Upper lobe of right lung (tissue), 1 donor: Measurements from ENCODE around the gene GATA5. TPM values are rescaled to one million over a fixed set of nuclear protein-coding genes. Genes with fewer than 3 reads are reported as not detected.

ENCODE experiments used
- ATAC-seq: fragments of 200-7000 bp; cut with Tn5 transposase; one replicate; pipeline ENCODE4 v1.9.1; 2020; ENCODE audit warnings: mild to moderate bottlenecking, moderate library complexity
- DNase-seq: peaks from one replicate; pipeline ENCODE4 v3.0.0-alpha.2; 2020
- H3K27ac ChIP-seq: fragments of 200-600 bp; one replicate; pipeline ENCODE4 v1.8.0; 2022
- H3K27me3 ChIP-seq: fragments of 200-600 bp; one replicate; pipeline ENCODE4 v1.8.0; 2022; ENCODE audit warnings: mild to moderate bottlenecking
- H3K36me3 ChIP-seq: fragments of 200-600 bp; one replicate; pipeline ENCODE4 v1.8.0; 2022
- H3K4me1 ChIP-seq: fragments of 200-600 bp; one replicate; pipeline ENCODE4 v1.8.0; 2022
- H3K4me3 ChIP-seq: fragments of 200-600 bp; one replicate; pipeline ENCODE4 v1.8.0; 2022; ENCODE audit warnings: mild to moderate bottlenecking
- H3K9me3 ChIP-seq: fragments of 200-600 bp; one replicate; pipeline ENCODE4 v1.8.0; 2022
- intact Hi-C: fragments of 100-400 bp; cut with DNase I; formaldehyde crosslinking; loops from one replicate; pipeline ENCODE4 v1.11.0; 2022
- total RNA-seq: library from RNA; stranded (reverse); fragmentation: NEBNext Ultra II Directional; extraction: Animal tissue kit (Norgen Biotek cat#: 25700); gene quantifications from one replicate; pipeline ENCODE4 v1.2.1, GENCODE V29; 2021
- TF ChIP-seq, protein P1 (sequence below): fragments of 200-600 bp; IDR thresholded peaks from one replicate; pipeline ENCODE4 v1.8.0; 2022; ENCODE audit warnings: antibody characterized with exemption
- donor health status: DM: no; HTN: yes; CAD: no; lungs with severe emphysema.

Gene GATA5
- total RNA-seq, 1 donor from 2014 or later = 2.5 TPM

- Histone ChIP-seq H3K27me3 (peaks cover 36% of the 10 kb centered on the region), H3K4me1 (peaks cover 5% of the 10 kb centered on the region), H3K36me3 (no peaks in the 10 kb centered on the region), H3K27ac (no peak overlapping the region), H3K4me3 (no peak overlapping the region), H3K9me3 (no peaks in the 10 kb centered on the region)
- intact Hi-C loops = no loop called here
- TF ChIP-seq, protein P1, sequence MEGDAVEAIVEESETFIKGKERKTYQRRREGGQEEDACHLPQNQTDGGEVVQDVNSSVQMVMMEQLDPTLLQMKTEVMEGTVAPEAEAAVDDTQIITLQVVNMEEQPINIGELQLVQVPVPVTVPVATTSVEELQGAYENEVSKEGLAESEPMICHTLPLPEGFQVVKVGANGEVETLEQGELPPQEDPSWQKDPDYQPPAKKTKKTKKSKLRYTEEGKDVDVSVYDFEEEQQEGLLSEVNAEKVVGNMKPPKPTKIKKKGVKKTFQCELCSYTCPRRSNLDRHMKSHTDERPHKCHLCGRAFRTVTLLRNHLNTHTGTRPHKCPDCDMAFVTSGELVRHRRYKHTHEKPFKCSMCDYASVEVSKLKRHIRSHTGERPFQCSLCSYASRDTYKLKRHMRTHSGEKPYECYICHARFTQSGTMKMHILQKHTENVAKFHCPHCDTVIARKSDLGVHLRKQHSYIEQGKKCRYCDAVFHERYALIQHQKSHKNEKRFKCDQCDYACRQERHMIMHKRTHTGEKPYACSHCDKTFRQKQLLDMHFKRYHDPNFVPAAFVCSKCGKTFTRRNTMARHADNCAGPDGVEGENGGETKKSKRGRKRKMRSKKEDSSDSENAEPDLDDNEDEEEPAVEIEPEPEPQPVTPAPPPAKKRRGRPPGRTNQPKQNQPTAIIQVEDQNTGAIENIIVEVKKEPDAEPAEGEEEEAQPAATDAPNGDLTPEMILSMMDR = no peak
- no peak for DNase-seq
- ATAC-seq = no peak
Observed at GRCh38 chr20:62489186-62489931, 13.6 kb upstream of the GATA5 start.

GRCh38 chr20:62488470-62488869 is 12.7 kb upstream of the GATA5 start:
- peaks cover 45% of the 10 kb centered on the region for H3K27me3 ChIP-seq
- H3K36me3 ChIP-seq = no peaks in the 10 kb centered on the region
- DNase-seq (no peak), ATAC-seq (no peak)
- no peaks in the 10 kb centered on the region for H3K9me3 ChIP-seq
- TF ChIP-seq, protein P1 = no peak
- H3K4me1 ChIP-seq = peaks cover 5% of the 10 kb centered on the region
- intact Hi-C loops = no loop called here
- no peak overlapping the region for H3K27ac ChIP-seq
- H3K4me3 ChIP-seq = no peak overlapping the region

DNA sequence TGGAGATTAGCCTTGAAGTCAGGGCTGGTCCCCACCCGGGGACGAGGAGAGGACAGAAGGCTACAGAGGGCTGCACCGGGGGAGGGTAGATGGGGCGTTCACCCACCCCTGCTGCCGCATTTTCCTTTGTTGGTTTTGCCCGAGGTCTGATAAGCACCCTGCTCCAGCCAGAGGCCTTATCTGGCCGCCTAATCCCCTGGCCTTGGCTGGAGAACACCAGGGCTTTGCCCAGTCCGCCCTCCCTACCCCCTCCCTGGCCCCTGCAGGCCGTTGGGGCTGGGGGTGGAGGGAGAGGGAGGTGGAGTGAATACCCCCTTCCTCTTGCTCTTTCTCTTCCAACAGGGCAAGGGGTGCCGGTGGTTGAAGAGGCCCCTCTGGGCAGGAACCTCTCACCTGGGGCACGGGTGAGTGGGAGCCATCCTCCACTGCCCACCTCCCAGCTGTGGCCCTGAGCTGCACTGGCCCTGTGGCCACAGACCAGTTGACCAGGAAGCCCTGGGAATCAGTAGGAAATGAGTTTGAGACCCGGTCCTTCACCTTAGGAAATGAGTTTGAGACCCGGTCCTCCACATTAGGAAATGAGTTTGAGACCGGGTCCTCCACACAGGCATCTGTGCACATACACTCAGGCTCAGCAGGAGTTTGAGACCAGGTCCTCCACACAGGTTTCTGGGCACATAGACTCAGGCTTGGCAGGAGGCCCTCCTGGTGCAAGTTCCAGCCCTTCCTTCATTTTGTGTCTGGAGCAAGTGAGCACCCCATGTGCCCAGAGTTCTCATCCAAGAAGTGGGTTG is 12.0 kb upstream of the GATA5 start:
- TF ChIP-seq, protein P1 = no peak
- Histone ChIP-seq H3K9me3 (no peaks in the 10 kb centered on the region), H3K36me3 (no peaks in the 10 kb centered on the region), H3K4me1 (peaks cover 9% of the 10 kb centered on the region), H3K4me3 (no peak overlapping the region), H3K27ac (no peak overlapping the region), H3K27me3 (peaks cover 51% of the 10 kb centered on the region)
- no peak for DNase-seq
- intact Hi-C loops = no loop called here
- ATAC-seq = no peak

GRCh38 chr20:62487118-62487517 is 11.3 kb upstream of the GATA5 start:
- no peak for DNase-seq
- TF ChIP-seq, protein P1 = no peak
- Histone ChIP-seq H3K4me1 (peaks cover 15% of the 10 kb centered on the region), H3K36me3 (no peaks in the 10 kb centered on the region), H3K4me3 (no peak overlapping the region), H3K27me3 (peaks cover 57% of the 10 kb centered on the region), H3K9me3 (no peaks in the 10 kb centered on the region), H3K27ac (no peak overlapping the region)
- intact Hi-C loops = no loop called here
- ATAC-seq = no peak

- DNase-seq (no peak), ATAC-seq (no peak)
- Histone ChIP-seq H3K27me3 (peaks cover 64% of the 10 kb centered on the region), H3K9me3 (no peaks in the 10 kb centered on the region), H3K27ac (no peak overlapping the region), H3K4me3 (no peak overlapping the region), H3K4me1 (peaks cover 18% of the 10 kb centered on the region), H3K36me3 (no peaks in the 10 kb centered on the region)
- TF ChIP-seq, protein P1 = no peak
- intact Hi-C loops = no loop called here
Observed at GRCh38 chr20:62486484-62486883, 10.7 kb upstream of the GATA5 start.
